A549 (cell line): ENCODE data around the gene MYO9A.

Experiments used
- CHD2 ChIP-seq: fragments of 150-350 bp; IDR thresholded peaks from 2 replicates; pipeline ENCODE4 v1.6.1; 2014; ENCODE audit warnings: low read length; ENCODE audit not compliant: partially characterized antibody
- EP300 ChIP-seq, 2 experiments: fragments of >200 bp; sonication (Bioruptor Twin); formaldehyde crosslinking; IDR thresholded peaks; 2 replicates in 1 of 2; 3 replicates in 1 of 2; pipeline ENCODE4 v1.6.1; 2016 to 2017
- NPAS2 ChIP-seq: fragments of 250-450 bp; sonication (Bioruptor Pico); IDR thresholded peaks from 2 replicates; pipeline ENCODE4 v1.8.0; 2022; ENCODE audit warnings: mild to moderate bottlenecking, moderate library complexity, borderline replicate concordance
- POLR2A ChIP-seq: IDR thresholded peaks from 2 replicates; pipeline ENCODE4 v1.6.1; 2012; ENCODE audit warnings: mild to moderate bottlenecking, low read length
- RCOR1 ChIP-seq: fragments of 150-350 bp; IDR thresholded peaks from 2 replicates; pipeline ENCODE4 v1.6.1; 2014; ENCODE audit warnings: antibody characterized with exemption, low read length, low read depth
- RFX5 ChIP-seq: fragments of 450-650 bp; IDR thresholded peaks from 2 replicates; pipeline ENCODE4 v1.7.1; 2014; ENCODE audit warnings: antibody characterized with exemption, mild to moderate bottlenecking, moderate library complexity
- TF ChIP-seq, protein P1 (sequence below): fragments of >200 bp; sonication (Bioruptor Twin); formaldehyde crosslinking; IDR thresholded peaks from 3 replicates; pipeline ENCODE4 v1.5.1; 2016
- TF ChIP-seq, protein P2 (sequence below): fragments of 200-600 bp; sonication (generic); IDR thresholded peaks from 2 replicates; pipeline ENCODE4 v1.6.1; 2016; ENCODE audit warnings: antibody characterized with exemption, mild to moderate bottlenecking, moderate library complexity
- TF ChIP-seq, protein P3 (sequence below): fragments of 450-650 bp; IDR thresholded peaks from 2 replicates; pipeline ENCODE4 v1.6.1; 2014; ENCODE audit warnings: antibody characterized with exemption
- TF ChIP-seq, protein P4 (sequence below): IDR thresholded peaks from 2 replicates; pipeline ENCODE4 v1.6.1; 2012

DNA sequence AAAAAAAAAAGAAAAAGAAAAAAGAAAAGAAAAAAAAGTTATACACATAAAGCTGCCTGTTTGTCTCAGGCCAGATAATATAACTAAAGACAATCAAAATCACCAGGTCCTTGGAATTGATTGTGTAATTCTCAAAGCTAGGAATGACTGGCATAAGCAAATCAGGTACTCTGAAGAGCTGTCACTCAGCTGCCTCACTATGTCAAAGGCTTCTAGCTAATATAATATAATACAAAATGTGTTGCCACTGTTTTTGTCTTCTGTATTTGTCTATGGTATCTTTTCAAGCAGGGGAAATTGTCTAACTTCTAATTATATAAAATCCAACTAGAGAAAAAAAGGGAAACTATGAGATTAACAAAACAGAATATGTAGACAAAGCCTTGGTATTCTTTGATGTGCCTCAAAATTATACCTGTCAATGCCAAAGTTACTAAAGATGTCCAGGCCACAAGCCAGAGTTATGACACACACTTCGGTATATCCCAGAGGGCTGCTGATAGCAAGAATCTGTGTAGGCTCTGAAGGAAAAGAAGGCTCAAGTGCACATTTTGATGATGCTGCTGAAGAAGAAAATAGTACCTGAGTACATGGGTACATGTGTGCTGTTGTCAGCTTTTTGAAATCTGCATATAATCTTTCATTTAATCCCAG is 344.6 kb downstream of the MYO9A start:
- TF ChIP-seq, protein P1, sequence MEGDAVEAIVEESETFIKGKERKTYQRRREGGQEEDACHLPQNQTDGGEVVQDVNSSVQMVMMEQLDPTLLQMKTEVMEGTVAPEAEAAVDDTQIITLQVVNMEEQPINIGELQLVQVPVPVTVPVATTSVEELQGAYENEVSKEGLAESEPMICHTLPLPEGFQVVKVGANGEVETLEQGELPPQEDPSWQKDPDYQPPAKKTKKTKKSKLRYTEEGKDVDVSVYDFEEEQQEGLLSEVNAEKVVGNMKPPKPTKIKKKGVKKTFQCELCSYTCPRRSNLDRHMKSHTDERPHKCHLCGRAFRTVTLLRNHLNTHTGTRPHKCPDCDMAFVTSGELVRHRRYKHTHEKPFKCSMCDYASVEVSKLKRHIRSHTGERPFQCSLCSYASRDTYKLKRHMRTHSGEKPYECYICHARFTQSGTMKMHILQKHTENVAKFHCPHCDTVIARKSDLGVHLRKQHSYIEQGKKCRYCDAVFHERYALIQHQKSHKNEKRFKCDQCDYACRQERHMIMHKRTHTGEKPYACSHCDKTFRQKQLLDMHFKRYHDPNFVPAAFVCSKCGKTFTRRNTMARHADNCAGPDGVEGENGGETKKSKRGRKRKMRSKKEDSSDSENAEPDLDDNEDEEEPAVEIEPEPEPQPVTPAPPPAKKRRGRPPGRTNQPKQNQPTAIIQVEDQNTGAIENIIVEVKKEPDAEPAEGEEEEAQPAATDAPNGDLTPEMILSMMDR: no peak
- TF ChIP-seq CHD2 (no peak), RCOR1 (no peak), RFX5 (no peak), NPAS2 (CRISPR knock-in tag) (no peak), EP300 (IDR thresholded peaks at IDR 0.05) (no peak), POLR2A (no peak)
- TF ChIP-seq, protein P2, sequence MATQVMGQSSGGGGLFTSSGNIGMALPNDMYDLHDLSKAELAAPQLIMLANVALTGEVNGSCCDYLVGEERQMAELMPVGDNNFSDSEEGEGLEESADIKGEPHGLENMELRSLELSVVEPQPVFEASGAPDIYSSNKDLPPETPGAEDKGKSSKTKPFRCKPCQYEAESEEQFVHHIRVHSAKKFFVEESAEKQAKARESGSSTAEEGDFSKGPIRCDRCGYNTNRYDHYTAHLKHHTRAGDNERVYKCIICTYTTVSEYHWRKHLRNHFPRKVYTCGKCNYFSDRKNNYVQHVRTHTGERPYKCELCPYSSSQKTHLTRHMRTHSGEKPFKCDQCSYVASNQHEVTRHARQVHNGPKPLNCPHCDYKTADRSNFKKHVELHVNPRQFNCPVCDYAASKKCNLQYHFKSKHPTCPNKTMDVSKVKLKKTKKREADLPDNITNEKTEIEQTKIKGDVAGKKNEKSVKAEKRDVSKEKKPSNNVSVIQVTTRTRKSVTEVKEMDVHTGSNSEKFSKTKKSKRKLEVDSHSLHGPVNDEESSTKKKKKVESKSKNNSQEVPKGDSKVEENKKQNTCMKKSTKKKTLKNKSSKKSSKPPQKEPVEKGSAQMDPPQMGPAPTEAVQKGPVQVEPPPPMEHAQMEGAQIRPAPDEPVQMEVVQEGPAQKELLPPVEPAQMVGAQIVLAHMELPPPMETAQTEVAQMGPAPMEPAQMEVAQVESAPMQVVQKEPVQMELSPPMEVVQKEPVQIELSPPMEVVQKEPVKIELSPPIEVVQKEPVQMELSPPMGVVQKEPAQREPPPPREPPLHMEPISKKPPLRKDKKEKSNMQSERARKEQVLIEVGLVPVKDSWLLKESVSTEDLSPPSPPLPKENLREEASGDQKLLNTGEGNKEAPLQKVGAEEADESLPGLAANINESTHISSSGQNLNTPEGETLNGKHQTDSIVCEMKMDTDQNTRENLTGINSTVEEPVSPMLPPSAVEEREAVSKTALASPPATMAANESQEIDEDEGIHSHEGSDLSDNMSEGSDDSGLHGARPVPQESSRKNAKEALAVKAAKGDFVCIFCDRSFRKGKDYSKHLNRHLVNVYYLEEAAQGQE: no peak
- TF ChIP-seq, protein P3, sequence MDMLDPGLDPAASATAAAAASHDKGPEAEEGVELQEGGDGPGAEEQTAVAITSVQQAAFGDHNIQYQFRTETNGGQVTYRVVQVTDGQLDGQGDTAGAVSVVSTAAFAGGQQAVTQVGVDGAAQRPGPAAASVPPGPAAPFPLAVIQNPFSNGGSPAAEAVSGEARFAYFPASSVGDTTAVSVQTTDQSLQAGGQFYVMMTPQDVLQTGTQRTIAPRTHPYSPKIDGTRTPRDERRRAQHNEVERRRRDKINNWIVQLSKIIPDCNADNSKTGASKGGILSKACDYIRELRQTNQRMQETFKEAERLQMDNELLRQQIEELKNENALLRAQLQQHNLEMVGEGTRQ: no peak
- TF ChIP-seq, protein P4, sequence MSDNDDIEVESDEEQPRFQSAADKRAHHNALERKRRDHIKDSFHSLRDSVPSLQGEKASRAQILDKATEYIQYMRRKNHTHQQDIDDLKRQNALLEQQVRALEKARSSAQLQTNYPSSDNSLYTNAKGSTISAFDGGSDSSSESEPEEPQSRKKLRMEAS: no peak
